SK-N-SH (cell line): Measurements from ENCODE around the gene TMEM185A.
"Not testable (repeated sequence)": the region's sequence is repeated elsewhere in the genome, so short reads cannot be mapped to it uniquely, and the experiment has no call there.

ENCODE experiments used
- EZH2phosphoT487 ChIP-seq: fragments of 200-600 bp; sonication (generic); IDR thresholded peaks from 2 replicates; pipeline ENCODE4 v1.6.1; 2017; ENCODE audit warnings: low read depth, mixed run types, mild to moderate bottlenecking, antibody characterized with exemption, moderate library complexity, borderline replicate concordance
- JUND ChIP-seq: IDR thresholded peaks from 2 replicates; pipeline ENCODE4 v1.4.0; 2012
- RXRA ChIP-seq: IDR thresholded peaks from 2 replicates; pipeline ENCODE4 v1.4.0; 2012; ENCODE audit warnings: low read depth, mild to moderate bottlenecking, borderline replicate concordance
- SIN3A ChIP-seq: IDR thresholded peaks from 2 replicates; pipeline ENCODE4 v1.6.1; 2012; ENCODE audit warnings: low read depth, mild to moderate bottlenecking, low read length, moderate library complexity, borderline replicate concordance
- TF ChIP-seq, protein P1 (sequence below): fragments of 200-600 bp; sonication (generic); IDR thresholded peaks from 2 replicates; pipeline ENCODE4 v1.6.1; 2017; ENCODE audit warnings: antibody characterized with exemption, mild to moderate bottlenecking, moderate library complexity
- TF ChIP-seq, protein P2 (sequence below): IDR thresholded peaks from 2 replicates; pipeline ENCODE4 v1.6.1; 2012; ENCODE audit warnings: mild to moderate bottlenecking, low read depth, low read length, moderate library complexity

DNA sequence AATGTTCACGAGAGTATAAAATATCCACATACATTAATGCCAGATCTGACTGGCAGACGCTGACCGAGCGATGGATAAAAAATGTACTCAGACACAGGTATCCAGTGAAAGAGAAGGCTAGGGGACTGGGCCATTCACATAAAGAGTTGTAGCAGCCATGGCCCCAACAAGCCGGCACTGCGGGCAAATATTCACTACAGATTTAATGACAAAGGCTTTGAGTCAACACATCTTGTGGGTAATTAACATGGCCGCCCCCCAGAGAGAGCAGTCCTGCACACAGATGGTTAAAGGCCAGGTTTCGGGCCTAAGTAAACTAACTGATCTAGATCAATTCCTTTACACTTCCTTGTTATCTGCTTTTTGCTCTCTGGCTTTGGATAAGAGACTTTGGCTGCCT lies 44.0 kb upstream of the TMEM185A start:
- TF ChIP-seq JUND, RXRA, EZH2phosphoT487, SIN3A: not testable (repeated sequence)
- TF ChIP-seq, protein P1, sequence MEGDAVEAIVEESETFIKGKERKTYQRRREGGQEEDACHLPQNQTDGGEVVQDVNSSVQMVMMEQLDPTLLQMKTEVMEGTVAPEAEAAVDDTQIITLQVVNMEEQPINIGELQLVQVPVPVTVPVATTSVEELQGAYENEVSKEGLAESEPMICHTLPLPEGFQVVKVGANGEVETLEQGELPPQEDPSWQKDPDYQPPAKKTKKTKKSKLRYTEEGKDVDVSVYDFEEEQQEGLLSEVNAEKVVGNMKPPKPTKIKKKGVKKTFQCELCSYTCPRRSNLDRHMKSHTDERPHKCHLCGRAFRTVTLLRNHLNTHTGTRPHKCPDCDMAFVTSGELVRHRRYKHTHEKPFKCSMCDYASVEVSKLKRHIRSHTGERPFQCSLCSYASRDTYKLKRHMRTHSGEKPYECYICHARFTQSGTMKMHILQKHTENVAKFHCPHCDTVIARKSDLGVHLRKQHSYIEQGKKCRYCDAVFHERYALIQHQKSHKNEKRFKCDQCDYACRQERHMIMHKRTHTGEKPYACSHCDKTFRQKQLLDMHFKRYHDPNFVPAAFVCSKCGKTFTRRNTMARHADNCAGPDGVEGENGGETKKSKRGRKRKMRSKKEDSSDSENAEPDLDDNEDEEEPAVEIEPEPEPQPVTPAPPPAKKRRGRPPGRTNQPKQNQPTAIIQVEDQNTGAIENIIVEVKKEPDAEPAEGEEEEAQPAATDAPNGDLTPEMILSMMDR: not testable (repeated sequence)
- TF ChIP-seq, protein P2, sequence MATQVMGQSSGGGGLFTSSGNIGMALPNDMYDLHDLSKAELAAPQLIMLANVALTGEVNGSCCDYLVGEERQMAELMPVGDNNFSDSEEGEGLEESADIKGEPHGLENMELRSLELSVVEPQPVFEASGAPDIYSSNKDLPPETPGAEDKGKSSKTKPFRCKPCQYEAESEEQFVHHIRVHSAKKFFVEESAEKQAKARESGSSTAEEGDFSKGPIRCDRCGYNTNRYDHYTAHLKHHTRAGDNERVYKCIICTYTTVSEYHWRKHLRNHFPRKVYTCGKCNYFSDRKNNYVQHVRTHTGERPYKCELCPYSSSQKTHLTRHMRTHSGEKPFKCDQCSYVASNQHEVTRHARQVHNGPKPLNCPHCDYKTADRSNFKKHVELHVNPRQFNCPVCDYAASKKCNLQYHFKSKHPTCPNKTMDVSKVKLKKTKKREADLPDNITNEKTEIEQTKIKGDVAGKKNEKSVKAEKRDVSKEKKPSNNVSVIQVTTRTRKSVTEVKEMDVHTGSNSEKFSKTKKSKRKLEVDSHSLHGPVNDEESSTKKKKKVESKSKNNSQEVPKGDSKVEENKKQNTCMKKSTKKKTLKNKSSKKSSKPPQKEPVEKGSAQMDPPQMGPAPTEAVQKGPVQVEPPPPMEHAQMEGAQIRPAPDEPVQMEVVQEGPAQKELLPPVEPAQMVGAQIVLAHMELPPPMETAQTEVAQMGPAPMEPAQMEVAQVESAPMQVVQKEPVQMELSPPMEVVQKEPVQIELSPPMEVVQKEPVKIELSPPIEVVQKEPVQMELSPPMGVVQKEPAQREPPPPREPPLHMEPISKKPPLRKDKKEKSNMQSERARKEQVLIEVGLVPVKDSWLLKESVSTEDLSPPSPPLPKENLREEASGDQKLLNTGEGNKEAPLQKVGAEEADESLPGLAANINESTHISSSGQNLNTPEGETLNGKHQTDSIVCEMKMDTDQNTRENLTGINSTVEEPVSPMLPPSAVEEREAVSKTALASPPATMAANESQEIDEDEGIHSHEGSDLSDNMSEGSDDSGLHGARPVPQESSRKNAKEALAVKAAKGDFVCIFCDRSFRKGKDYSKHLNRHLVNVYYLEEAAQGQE: not testable (repeated sequence)
